ENCODE data around the gene PSME1. TPM values are rescaled to one million over a fixed set of nuclear protein-coding genes. Genes with fewer than 3 reads are reported as not detected.
A peak's percentile ranks its signal among the peaks of the same experiment; 100 is the strongest.

Gene PSME1
- total and polyA plus RNA-seq, 2 of the 13 experiments (the other 11 are each of a cell fraction or from before 2014, with no cell fraction given) = 159 to 608 TPM

DNA sequence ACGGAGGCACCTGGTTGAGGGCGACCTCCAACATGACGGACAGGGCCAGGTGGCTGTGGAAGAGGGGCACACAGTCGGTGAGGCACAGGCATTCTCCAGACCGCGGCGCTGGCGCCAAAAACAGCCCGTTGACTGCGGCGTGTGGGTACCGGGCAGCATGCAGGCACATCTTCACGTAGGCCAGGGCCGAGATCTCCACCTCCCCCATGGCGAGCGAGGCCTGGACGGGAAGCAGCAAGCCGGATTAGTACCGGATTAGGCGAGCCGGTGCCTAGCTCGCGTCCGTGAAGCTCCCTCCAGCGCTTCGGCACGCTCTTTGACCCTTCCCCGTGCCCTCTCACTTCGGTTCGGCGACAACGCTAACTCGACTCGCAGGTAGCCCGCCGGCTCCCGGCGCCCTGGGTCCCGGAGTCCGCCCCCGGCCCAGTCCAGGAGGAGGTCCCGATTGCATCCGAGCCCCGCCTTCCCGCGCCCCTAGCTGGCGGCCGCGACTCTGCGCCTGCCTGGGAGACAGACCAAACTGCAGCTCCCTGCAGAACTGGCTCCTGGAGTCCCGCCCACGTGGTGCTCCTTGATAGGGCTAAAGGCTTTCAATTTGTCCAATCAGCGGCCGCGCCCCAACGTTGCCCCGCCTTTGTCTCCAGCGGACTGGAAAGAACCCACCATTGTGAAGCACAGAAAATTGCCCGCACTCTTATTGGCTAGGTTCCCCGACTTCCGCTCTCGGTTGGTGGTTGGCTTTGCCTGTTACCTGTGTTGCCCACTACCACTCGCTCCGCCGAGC is 5.3 kb downstream of the PSME1 start, which contains the start of gene EMC9 (continued):
- TF ChIP-seq, protein P1, sequence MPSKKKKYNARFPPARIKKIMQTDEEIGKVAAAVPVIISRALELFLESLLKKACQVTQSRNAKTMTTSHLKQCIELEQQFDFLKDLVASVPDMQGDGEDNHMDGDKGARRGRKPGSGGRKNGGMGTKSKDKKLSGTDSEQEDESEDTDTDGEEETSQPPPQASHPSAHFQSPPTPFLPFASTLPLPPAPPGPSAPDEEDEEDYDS (CRISPR knock-in tag; IDR thresholded peaks at IDR 0.05) = peak; percentile 98
- TF ChIP-seq, protein P2, sequence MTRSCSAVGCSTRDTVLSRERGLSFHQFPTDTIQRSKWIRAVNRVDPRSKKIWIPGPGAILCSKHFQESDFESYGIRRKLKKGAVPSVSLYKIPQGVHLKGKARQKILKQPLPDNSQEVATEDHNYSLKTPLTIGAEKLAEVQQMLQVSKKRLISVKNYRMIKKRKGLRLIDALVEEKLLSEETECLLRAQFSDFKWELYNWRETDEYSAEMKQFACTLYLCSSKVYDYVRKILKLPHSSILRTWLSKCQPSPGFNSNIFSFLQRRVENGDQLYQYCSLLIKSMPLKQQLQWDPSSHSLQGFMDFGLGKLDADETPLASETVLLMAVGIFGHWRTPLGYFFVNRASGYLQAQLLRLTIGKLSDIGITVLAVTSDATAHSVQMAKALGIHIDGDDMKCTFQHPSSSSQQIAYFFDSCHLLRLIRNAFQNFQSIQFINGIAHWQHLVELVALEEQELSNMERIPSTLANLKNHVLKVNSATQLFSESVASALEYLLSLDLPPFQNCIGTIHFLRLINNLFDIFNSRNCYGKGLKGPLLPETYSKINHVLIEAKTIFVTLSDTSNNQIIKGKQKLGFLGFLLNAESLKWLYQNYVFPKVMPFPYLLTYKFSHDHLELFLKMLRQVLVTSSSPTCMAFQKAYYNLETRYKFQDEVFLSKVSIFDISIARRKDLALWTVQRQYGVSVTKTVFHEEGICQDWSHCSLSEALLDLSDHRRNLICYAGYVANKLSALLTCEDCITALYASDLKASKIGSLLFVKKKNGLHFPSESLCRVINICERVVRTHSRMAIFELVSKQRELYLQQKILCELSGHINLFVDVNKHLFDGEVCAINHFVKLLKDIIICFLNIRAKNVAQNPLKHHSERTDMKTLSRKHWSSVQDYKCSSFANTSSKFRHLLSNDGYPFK (CRISPR knock-in tag; IDR thresholded peaks at IDR 0.05; ENCODE audit: borderline replicate concordance) = peak; percentile 93
- TF ChIP-seq ZNF180 (CRISPR knock-in tag; IDR thresholded peaks at IDR 0.05; ENCODE audit: borderline replicate concordance, low read depth) (no peak), GTF3A (CRISPR knock-in tag; conservative IDR thresholded peaks at IDR 0.05) (peak; percentile 98), ZNF652 (CRISPR knock-in tag; IDR thresholded peaks at IDR 0.05; ENCODE audit: borderline replicate concordance, low read depth) (no peak; the same call in 1 of the 2 replicates), CCDC6 (CRISPR knock-in tag; IDR thresholded peaks at IDR 0.05) (no peak), TEAD2 (CRISPR knock-in tag; IDR thresholded peaks at IDR 0.05) (0 out of 2 replicates have a peak, but pooled peaks have one; percentile 66), TEAD3 (CRISPR knock-in tag; optimal IDR thresholded peaks at IDR 0.05; ENCODE audit: borderline replicate concordance) (no peak), ZNF44 (CRISPR knock-in tag; IDR thresholded peaks at IDR 0.05) (no peak; the same call in none of the 2 replicates), ZNF10 (CRISPR knock-in tag; IDR thresholded peaks at IDR 0.05; ENCODE audit: borderline replicate concordance, low read depth) (0 out of 2 replicates have a peak, but pooled peaks have one; percentile 82), KLF12 (CRISPR knock-in tag; IDR thresholded peaks at IDR 0.05; ENCODE audit: borderline replicate concordance) (no peak; the same call in 1 of the 2 replicates), GLI4 (CRISPR knock-in tag; IDR thresholded peaks at IDR 0.05; ENCODE audit: borderline replicate concordance) (peak; percentile 99), ZNF263 (CRISPR knock-in tag; IDR thresholded peaks at IDR 0.05) (peak; percentile 9; the same call in 1 of the 2 replicates), TOE1 (CRISPR knock-in tag; IDR thresholded peaks at IDR 0.05) (no peak), MIER2 (CRISPR knock-in tag; IDR thresholded peaks at IDR 0.05) (no peak), ZNF7 (CRISPR knock-in tag; IDR thresholded peaks at IDR 0.05) (no peak), RARA (CRISPR knock-in tag; IDR thresholded peaks at IDR 0.05) (peak; percentile 35; the same call in 1 of the 2 replicates), ZNF619 (CRISPR knock-in tag; IDR thresholded peaks at IDR 0.05) (peak; percentile 82), RBAK (CRISPR knock-in tag; IDR thresholded peaks at IDR 0.05) (peak; percentile 63; the same call in 1 of the 2 replicates), HNRNPLL (IDR thresholded peaks at IDR 0.05; ENCODE audit: low read depth, low read length, poor library complexity, severe bottlenecking) (peak; percentile 86), ARHGAP35 (CRISPR knock-in tag; IDR thresholded peaks at IDR 0.05; ENCODE audit: borderline replicate concordance) (no peak; the same call in 1 of the 2 replicates)
- TF ChIP-seq, protein P3, sequence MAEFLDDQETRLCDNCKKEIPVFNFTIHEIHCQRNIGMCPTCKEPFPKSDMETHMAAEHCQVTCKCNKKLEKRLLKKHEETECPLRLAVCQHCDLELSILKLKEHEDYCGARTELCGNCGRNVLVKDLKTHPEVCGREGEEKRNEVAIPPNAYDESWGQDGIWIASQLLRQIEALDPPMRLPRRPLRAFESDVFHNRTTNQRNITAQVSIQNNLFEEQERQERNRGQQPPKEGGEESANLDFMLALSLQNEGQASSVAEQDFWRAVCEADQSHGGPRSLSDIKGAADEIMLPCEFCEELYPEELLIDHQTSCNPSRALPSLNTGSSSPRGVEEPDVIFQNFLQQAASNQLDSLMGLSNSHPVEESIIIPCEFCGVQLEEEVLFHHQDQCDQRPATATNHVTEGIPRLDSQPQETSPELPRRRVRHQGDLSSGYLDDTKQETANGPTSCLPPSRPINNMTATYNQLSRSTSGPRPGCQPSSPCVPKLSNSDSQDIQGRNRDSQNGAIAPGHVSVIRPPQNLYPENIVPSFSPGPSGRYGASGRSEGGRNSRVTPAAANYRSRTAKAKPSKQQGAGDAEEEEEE (CRISPR knock-in tag; IDR thresholded peaks at IDR 0.05; ENCODE audit: borderline replicate concordance) = peak; percentile 91
- TF ChIP-seq, protein P4, sequence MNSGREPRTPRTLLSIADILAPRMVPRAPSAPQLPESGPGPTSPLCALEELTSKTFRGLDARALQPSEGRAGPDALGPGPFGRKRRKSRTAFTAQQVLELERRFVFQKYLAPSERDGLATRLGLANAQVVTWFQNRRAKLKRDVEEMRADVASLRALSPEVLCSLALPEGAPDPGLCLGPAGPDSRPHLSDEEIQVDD (CRISPR knock-in tag; IDR thresholded peaks at IDR 0.05; ENCODE audit: borderline replicate concordance) = peak; percentile 79; the same call in 1 of the 2 replicates
- TF ChIP-seq, protein P5, sequence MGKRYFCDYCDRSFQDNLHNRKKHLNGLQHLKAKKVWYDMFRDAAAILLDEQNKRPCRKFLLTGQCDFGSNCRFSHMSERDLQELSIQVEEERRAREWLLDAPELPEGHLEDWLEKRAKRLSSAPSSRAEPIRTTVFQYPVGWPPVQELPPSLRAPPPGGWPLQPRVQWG (CRISPR knock-in tag; IDR thresholded peaks at IDR 0.05; ENCODE audit: borderline replicate concordance, low read depth) = no peak

All from HepG2 (cell line).